Right ventricle myocardium inferior (tissue), 1 donor: Measurements from ENCODE around the gene ZBTB20. TPM values are rescaled to one million over a fixed set of nuclear protein-coding genes. Genes with fewer than 3 reads are reported as not detected.
"Not testable (repeated sequence)": the region's sequence is repeated elsewhere in the genome, so short reads cannot be mapped to it uniquely, and the experiment has no call there.

ENCODE experiments used
- ATAC-seq: fragments of 200-7000 bp; cut with Tn5 transposase; one replicate; pipeline ENCODE4 v1.9.1; 2020; ENCODE audit warnings: mild to moderate bottlenecking, moderate library complexity
- DNase-seq: peaks from one replicate; pipeline ENCODE4 v3.0.0; 2021; ENCODE audit errors: missing footprints
- intact Hi-C: fragments of 100-400 bp; cut with DNase I; formaldehyde crosslinking; loops from one replicate; pipeline ENCODE4 v1.11.0; 2022
- total RNA-seq: library from RNA; stranded (reverse); fragmentation: NEBNext Ultra II Directional; extraction: Animal tissue kit (Norgen Biotek cat#: 25700); gene quantifications from one replicate; pipeline ENCODE4 v1.2.1, GENCODE V29; 2021
- donor health status: DM: no; HTN: yes; CAD: no; lungs with severe emphysema.

ZBTB20 gene
- total RNA-seq, 1 donor from 2014 or later = 55.7 TPM

- DNase-seq (no peak), ATAC-seq (no peak)
- intact Hi-C loops = no loop called here
Observed at GRCh38 chr3:115154611-115155010, 7.5 kb upstream of the ZBTB20 start.

- ATAC-seq (no peak), DNase-seq (no peak)
- intact Hi-C loops = no loop called here
Observed at GRCh38 chr3:115151921-115152320, 4.8 kb upstream of the ZBTB20 start.

GRCh38 chr3:115148142-115148790 is 1.2 kb upstream of the ZBTB20 start:
- ATAC-seq (no peak), DNase-seq (no peak)
- intact Hi-C loops = no loop called here

GRCh38 chr3:115147329-115148141 is 447 bp upstream of the ZBTB20 start:
- peak; percentile 99 for DNase-seq
- ATAC-seq = peak; percentile 94
- intact Hi-C loops = loop anchor here (2.0 kb wide), 2 partner anchors 49 to 1401 kb away; partner anchors contain the start of genes ATP6V1A and NAA50

- intact Hi-C loops = loop anchor here (2.0 kb wide), 2 partner anchors 47 to 1399 kb away; partner anchors contain the start of genes ATP6V1A and NAA50
- DNase-seq (no peak), ATAC-seq (no peak)
Observed at GRCh38 chr3:115146032-115146417, 1.1 kb downstream of the ZBTB20 start.

GRCh38 chr3:115141033-115141757 is 5.9 kb downstream of the ZBTB20 start:
- ATAC-seq (no peak), DNase-seq (no peak)
- intact Hi-C loops = no loop called here

- ATAC-seq = no peak
- intact Hi-C loops = no loop called here
Observed at GRCh38 chr3:115139072-115139471, 8.0 kb downstream of the ZBTB20 start.

GRCh38 chr3:115134648-115135347 is 12.3 kb downstream of the ZBTB20 start:
- DNase-seq (no peak), ATAC-seq (no peak)
- intact Hi-C loops = no loop called here

More at GRCh38 chr3:115139072-115139471, 8.0 kb downstream of the ZBTB20 start:
- no peak for DNase-seq

GRCh38 chr3:115127208-115127607 is 19.9 kb downstream of the ZBTB20 start:
- no peak for DNase-seq
- intact Hi-C loops = no loop called here
- no peak for ATAC-seq

- intact Hi-C loops = no loop called here
- DNase-seq (no peak), ATAC-seq (no peak)
Observed at GRCh38 chr3:115120597-115120996, 26.5 kb downstream of the ZBTB20 start.

- intact Hi-C loops = no loop called here
- ATAC-seq = peak; percentile 84
Observed at GRCh38 chr3:115113367-115113766, 33.7 kb downstream of the ZBTB20 start.

GRCh38 chr3:115111632-115112031 is 35.5 kb downstream of the ZBTB20 start:
- intact Hi-C loops = no loop called here
- ATAC-seq = peak; percentile 60
- no peak for DNase-seq

More at GRCh38 chr3:115113367-115113766, 33.7 kb downstream of the ZBTB20 start:
- no peak for DNase-seq

- DNase-seq = no peak
- intact Hi-C loops = no loop called here
- no peak for ATAC-seq
Observed at GRCh38 chr3:115110830-115111229, 36.3 kb downstream of the ZBTB20 start.

- DNase-seq, intact Hi-C loops: not testable (repeated sequence)
- ATAC-seq = peak; percentile 51
Observed at GRCh38 chr3:115110066-115110465, 37.0 kb downstream of the ZBTB20 start.

- intact Hi-C loops = no loop called here
- ATAC-seq = no peak
- DNase-seq = no peak
Observed at GRCh38 chr3:115108614-115109013, 38.5 kb downstream of the ZBTB20 start.

- intact Hi-C loops = no loop called here
- DNase-seq (no peak), ATAC-seq (no peak)
Observed at GRCh38 chr3:115102046-115102445, 45.0 kb downstream of the ZBTB20 start.

- DNase-seq = no peak
- intact Hi-C loops = no loop called here
- no peak for ATAC-seq
Observed at GRCh38 chr3:115100806-115101205, 46.3 kb downstream of the ZBTB20 start.

GRCh38 chr3:115099986-115100571 is 47.0 kb downstream of the ZBTB20 start:
- no peak for DNase-seq
- intact Hi-C loops = loop anchor here (2.0 to 10.0 kb wide), 2 partner anchors 47 to 475 kb away; partner anchors contain the start of gene ZBTB20
- peak; percentile 89 for ATAC-seq
